GM10847 (cell line): ENCODE measurements around the gene ADGRG1.

Source experiments
- POLR2A ChIP-seq: IDR thresholded peaks from 2 replicates; pipeline ENCODE4 v1.6.1; 2011; ENCODE audit not compliant: insufficient read length; ENCODE audit errors: extremely low read depth

ADGRG1 gene

GRCh38 chr16:57600952-57601580 lies 27.4 kb upstream of the ADGRG1 start:
- TF ChIP-seq POLR2A: no peak

- no peak for TF ChIP-seq POLR2A
Measured at GRCh38 chr16:57601801-57602478, 26.5 kb upstream of the ADGRG1 start.

- TF ChIP-seq POLR2A: no peak
Measured at GRCh38 chr16:57603115-57604024, 25.1 kb upstream of the ADGRG1 start.

- TF ChIP-seq POLR2A: no peak
Measured at GRCh38 chr16:57604177-57604576, 24.3 kb upstream of the ADGRG1 start.

- TF ChIP-seq POLR2A: no peak
Measured at GRCh38 chr16:57606147-57606846, 22.1 kb upstream of the ADGRG1 start.

- TF ChIP-seq POLR2A: no peak
Measured at GRCh38 chr16:57606847-57607501, 21.5 kb upstream of the ADGRG1 start.

- no peak for TF ChIP-seq POLR2A
Measured at GRCh38 chr16:57607676-57608461, 20.6 kb upstream of the ADGRG1 start.

- TF ChIP-seq POLR2A: no peak
Measured at GRCh38 chr16:57608462-57609113, 19.8 kb upstream of the ADGRG1 start.

GRCh38 chr16:57609541-57610401 lies 18.7 kb upstream of the ADGRG1 start:
- no peak for TF ChIP-seq POLR2A

GRCh38 chr16:57610611-57611010 lies 17.8 kb upstream of the ADGRG1 start:
- TF ChIP-seq POLR2A: no peak

- TF ChIP-seq POLR2A: no peak
Measured at GRCh38 chr16:57611181-57611580, 17.2 kb upstream of the ADGRG1 start.

GRCh38 chr16:57611706-57612105 lies 16.7 kb upstream of the ADGRG1 start:
- no peak for TF ChIP-seq POLR2A

- TF ChIP-seq POLR2A: no peak
Measured at GRCh38 chr16:57612494-57612893, 15.9 kb upstream of the ADGRG1 start.

GRCh38 chr16:57613514-57613913 lies 14.9 kb upstream of the ADGRG1 start:
- TF ChIP-seq POLR2A: no peak
